B cell (primary cell): ENCODE data around the gene RBMS3. TPM values are rescaled to one million over a fixed set of nuclear protein-coding genes. Genes with fewer than 3 reads are reported as not detected.

Experiments used
- ATAC-seq: fragments of 200-7000 bp; cut with Tn5 transposase; one replicate; pipeline ENCODE4 v1.10.0; 2021; ENCODE audit warnings: low read depth, mild to moderate bottlenecking, moderate number of reproducible peaks, moderate library complexity
- CTCF ChIA-PET: fragments of 350-600 bp; sonication (Branson Sonifier 250); formaldehyde crosslinking; loops from one replicate; lab custom pipeline; 2021; ENCODE audit warnings: antibody characterized with exemption, inconsistent platforms; lab: Charles Lee
- POLR2A ChIA-PET: fragments of 350-600 bp; sonication (Branson Sonifier 250); formaldehyde crosslinking; loops from one replicate; lab custom pipeline; 2021; ENCODE audit warnings: antibody characterized with exemption; lab: Charles Lee
- DNase-seq: peaks from one replicate; pipeline ENCODE4 v3.0.0; 2013
- H2AFZ ChIP-seq: 2 replicates; pipeline ENCODE4 v1.6.1; 2012; ENCODE audit warnings: mild to moderate bottlenecking, low read depth, low read length; ENCODE audit not compliant: insufficient read depth, poor library complexity, severe bottlenecking
- H3K27ac ChIP-seq, 2 donors: 1 replicate in 1 of 2; 2 replicates in 1 of 2; pipeline ENCODE4 v1.5.1; 2012 to 2013; ENCODE audit warnings: low read length in 2 of 2, mild to moderate bottlenecking in 2 of 2, moderate library complexity in 1 of 2
- H3K27me3 ChIP-seq, 4 experiments: fragments of 200-600 bp in 1 of 4; sonication (generic) in 1 of 4; replicated peaks in 1 of 4; 1 replicate in 2 of 4; 2 replicates in 2 of 4; pipeline versions ENCODE4 v1.6.1 to v1.7.0; 2013 to 2016; ENCODE audit warnings: low read length in 3 of 4, mild to moderate bottlenecking in 2 of 4, mixed read lengths in 1 of 4, moderate library complexity in 1 of 4; ENCODE audit not compliant: insufficient read depth in 4 of 4, control insufficient read depth in 3 of 4; ENCODE audit errors: control extremely low read depth in 1 of 4
- H3K36me3 ChIP-seq, 2 experiments: replicated peaks in 1 of 2; 1 replicate in 1 of 2; 2 replicates in 1 of 2; pipeline versions ENCODE4 v1.6.1 to v1.7.1; 2013; ENCODE audit warnings: low read length in 1 of 2; ENCODE audit not compliant: insufficient read depth in 2 of 2, control insufficient read depth in 1 of 2; ENCODE audit errors: control extremely low read depth in 1 of 2, extremely low read depth in 1 of 2
- H3K4me1 ChIP-seq, 2 donors: fragments of 200-600 bp in 1 of 2; sonication (generic) in 1 of 2; 1 replicate in 1 of 2; 2 replicates in 1 of 2; pipeline versions ENCODE4 v1.5.1 to v1.6.1; 2013 to 2017; ENCODE audit warnings: low read length in 2 of 2; ENCODE audit not compliant: control insufficient read depth in 2 of 2, insufficient read depth in 2 of 2
- H3K4me2 ChIP-seq: replicated peaks from 2 replicates; pipeline ENCODE3; 2012; ENCODE audit warnings: mild to moderate bottlenecking, low read depth, low read length; ENCODE audit not compliant: poor library complexity, severe bottlenecking
- H3K4me3 ChIP-seq, 5 experiments: fragments of 200-600 bp in 1 of 5; sonication (generic) in 1 of 5; 1 replicate in 3 of 5; 2 replicates in 2 of 5; pipeline versions ENCODE4 v1.5.1 to v1.7.0; 2011 to 2016; ENCODE audit warnings: low read length in 4 of 5, mild to moderate bottlenecking in 4 of 5, low read depth in 2 of 5, control low read depth in 1 of 5, moderate library complexity in 1 of 5; ENCODE audit not compliant: insufficient read depth in 1 of 5; ENCODE audit errors: control extremely low read depth in 1 of 5, extremely low read depth in 1 of 5
- H3K79me2 ChIP-seq: fragments of 200-600 bp; sonication (generic); one replicate; pipeline ENCODE4 v1.6.0; 2016; ENCODE audit warnings: low read length; ENCODE audit not compliant: control insufficient read depth, insufficient read depth
- H3K9ac ChIP-seq: fragments of 200-600 bp; sonication (generic); 2 replicates; pipeline ENCODE4 v1.6.1; 2017; ENCODE audit warnings: mild to moderate bottlenecking, low read length, moderate library complexity
- H3K9me3 ChIP-seq, 3 donors: one replicate each; pipeline versions ENCODE4 v1.6.1 to v1.7.1; 2013; ENCODE audit warnings: low read length in 2 of 3; ENCODE audit not compliant: control insufficient read depth in 2 of 3, insufficient read depth in 1 of 3; ENCODE audit errors: control extremely low read depth in 1 of 3
- H4K20me1 ChIP-seq: 2 replicates; pipeline ENCODE4 v1.6.0; 2012; ENCODE audit warnings: mild to moderate bottlenecking, low read length; ENCODE audit not compliant: insufficient read depth, control insufficient read depth, poor library complexity, severe bottlenecking
- H3K27ac Mint-ChIP-seq: one replicate; pipeline ENCODE4 v1.8.0; 2021; ENCODE audit warnings: mixed read lengths
- H3K27me3 Mint-ChIP-seq: one replicate; pipeline ENCODE4 v1.8.0; 2021; ENCODE audit warnings: mixed read lengths
- H3K4me1 Mint-ChIP-seq: one replicate; pipeline ENCODE4 v1.8.0; 2021; ENCODE audit warnings: mixed read lengths
- H3K4me3 Mint-ChIP-seq: one replicate; pipeline ENCODE4 v1.8.0; 2021; ENCODE audit warnings: mixed read lengths
- H3K9me3 Mint-ChIP-seq: one replicate; pipeline ENCODE4 v1.8.0; 2022; ENCODE audit warnings: mixed read lengths; ENCODE audit not compliant: insufficient read depth
- EZH2 ChIP-seq: IDR thresholded peaks from 2 replicates; pipeline ENCODE4 v1.6.1; 2012; ENCODE audit warnings: borderline replicate concordance, low read depth, mild to moderate bottlenecking, moderate library complexity, low read length; ENCODE audit not compliant: insufficient read depth, poor library complexity, severe bottlenecking
- WGBS: methylation state at CpG from one replicate; pipeline ENCODE4 v1.1.5; 2013; ENCODE audit warnings: missing lambda C conversion rate; ENCODE audit not compliant: insufficient coverage; 5-methylcytosine and 5-hydroxymethylcytosine counted together
- intact Hi-C: fragments of 100-400 bp; cut with micrococcal nuclease; formaldehyde crosslinking; loops from one replicate; pipeline ENCODE4 v1.10.0; 2022
- polyA plus RNA-seq: library from polyadenylated mRNA; depleted of rRNA; stranded (reverse); fragments of >200 nt; gene quantifications from 2 replicates; pipeline ENCODE4 v1.2.3, GENCODE V29; 2012
- total RNA-seq, 2 donors: library from RNA; stranded (reverse); fragments of 120-200 nt in 1 of 2; gene quantifications; 1 replicate in 1 of 2; 2 replicates in 1 of 2; pipeline versions ENCODE4 v1.2.3 to v1.2.4, GENCODE V29; 2013 to 2022
- TF ChIP-seq, protein P1 (sequence below): fragments of 200-600 bp; IDR thresholded peaks from one replicate; pipeline ENCODE4 v1.8.0; 2022; ENCODE audit warnings: antibody characterized with exemption, mild to moderate bottlenecking

The RBMS3 gene
- total and polyA plus RNA-seq, 2 donors (not counting 1 experiment from before 2014, with no cell fraction given), result not detected

DNA sequence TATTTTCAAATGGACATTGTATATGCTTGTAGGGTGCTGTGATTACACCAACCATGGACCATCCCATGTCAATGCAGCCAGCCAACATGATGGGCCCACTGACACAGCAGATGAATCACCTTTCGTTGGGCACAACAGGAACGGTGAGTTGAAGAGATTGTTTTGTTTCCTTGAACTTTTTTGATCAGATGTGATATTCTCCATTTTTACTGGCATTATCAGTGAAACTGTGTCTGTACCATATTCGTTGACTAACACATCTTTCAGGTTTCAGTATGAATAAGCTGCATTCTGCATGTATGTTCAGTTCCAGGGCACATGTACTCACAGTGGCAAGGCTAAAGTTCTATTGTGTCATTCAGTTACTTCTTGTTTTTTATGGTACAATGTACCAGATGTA lies 655.2 kb downstream of the RBMS3 start:
- ChIA-PET POLR2A (no interaction called here), CTCF (no interaction called here)
- Mint-ChIP-seq H3K4me3 (no peak overlapping the region), H3K27me3 (peaks cover 6% of the 10 kb centered on the region), H3K27ac (no peak overlapping the region), H3K9me3 (no peaks in the 10 kb centered on the region), H3K4me1 (no peaks in the 10 kb centered on the region)
- H3K4me3 ChIP-seq, result no peak overlapping the region
- no peaks in the 10 kb centered on the region for H3K4me1 ChIP-seq
- H3K27me3 ChIP-seq, result no peaks in the 10 kb centered on the region
- H3K79me2 ChIP-seq, result no peaks in the 10 kb centered on the region
- no peak overlapping the region for H3K4me2 ChIP-seq
- TF ChIP-seq, protein P1, sequence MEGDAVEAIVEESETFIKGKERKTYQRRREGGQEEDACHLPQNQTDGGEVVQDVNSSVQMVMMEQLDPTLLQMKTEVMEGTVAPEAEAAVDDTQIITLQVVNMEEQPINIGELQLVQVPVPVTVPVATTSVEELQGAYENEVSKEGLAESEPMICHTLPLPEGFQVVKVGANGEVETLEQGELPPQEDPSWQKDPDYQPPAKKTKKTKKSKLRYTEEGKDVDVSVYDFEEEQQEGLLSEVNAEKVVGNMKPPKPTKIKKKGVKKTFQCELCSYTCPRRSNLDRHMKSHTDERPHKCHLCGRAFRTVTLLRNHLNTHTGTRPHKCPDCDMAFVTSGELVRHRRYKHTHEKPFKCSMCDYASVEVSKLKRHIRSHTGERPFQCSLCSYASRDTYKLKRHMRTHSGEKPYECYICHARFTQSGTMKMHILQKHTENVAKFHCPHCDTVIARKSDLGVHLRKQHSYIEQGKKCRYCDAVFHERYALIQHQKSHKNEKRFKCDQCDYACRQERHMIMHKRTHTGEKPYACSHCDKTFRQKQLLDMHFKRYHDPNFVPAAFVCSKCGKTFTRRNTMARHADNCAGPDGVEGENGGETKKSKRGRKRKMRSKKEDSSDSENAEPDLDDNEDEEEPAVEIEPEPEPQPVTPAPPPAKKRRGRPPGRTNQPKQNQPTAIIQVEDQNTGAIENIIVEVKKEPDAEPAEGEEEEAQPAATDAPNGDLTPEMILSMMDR, result no peak
- no peak for TF ChIP-seq EZH2
- H4K20me1 ChIP-seq, result no peaks in the 10 kb centered on the region
- no peak overlapping the region for H3K27ac ChIP-seq
- no peaks in the 10 kb centered on the region for H3K9me3 ChIP-seq
- ATAC-seq (no peak), DNase-seq (no peak)
- no peaks in the 10 kb centered on the region for H3K36me3 ChIP-seq
- H2AFZ ChIP-seq, result no peak overlapping the region
- intact Hi-C loops, result no loop called here
- 100% methylated on average over 2 of the region's 3 CpGs for WGBS
- H3K9ac ChIP-seq, result no peak overlapping the region

DNA sequence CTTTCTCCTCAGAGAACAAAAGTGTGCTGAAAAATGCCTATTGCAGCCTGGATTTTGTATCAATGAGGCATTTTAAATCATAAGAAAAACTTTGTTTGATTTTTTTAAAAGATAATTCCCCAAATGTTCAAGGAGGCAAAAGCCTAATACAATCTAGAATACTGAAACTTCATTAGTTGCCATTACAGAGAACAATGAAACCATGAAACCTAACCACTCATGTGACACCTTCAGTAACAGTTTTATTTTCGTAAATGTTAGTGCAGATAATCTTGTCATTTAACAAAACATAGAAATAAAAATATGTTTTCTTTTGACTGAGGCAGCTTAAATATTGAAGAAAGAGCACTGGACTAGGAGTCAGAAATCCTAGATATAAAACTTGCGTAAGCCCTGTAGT lies 655.9 kb downstream of the RBMS3 start:
- H4K20me1 ChIP-seq, result no peaks in the 10 kb centered on the region
- no peaks in the 10 kb centered on the region for H3K36me3 ChIP-seq
- no peak overlapping the region for H3K27ac Mint-ChIP-seq
- ChIA-PET CTCF (no interaction called here), POLR2A (no interaction called here)
- H3K9me3 Mint-ChIP-seq, result no peaks in the 10 kb centered on the region
- H3K27ac ChIP-seq, result no peak overlapping the region
- no peaks in the 10 kb centered on the region for H3K4me1 ChIP-seq
- no peak overlapping the region for H3K4me2 ChIP-seq
- no peaks in the 10 kb centered on the region for H3K9me3 ChIP-seq
- ATAC-seq, result no peak
- WGBS, result no CpG with 5 or more reads among the region's 2 CpGs
- H3K4me3 ChIP-seq, result no peak overlapping the region
- no peak for DNase-seq
- intact Hi-C loops, result no loop called here
- no peak overlapping the region for H3K9ac ChIP-seq
- no peaks in the 10 kb centered on the region for H3K27me3 ChIP-seq
- H2AFZ ChIP-seq, result no peak overlapping the region
- H3K4me1 Mint-ChIP-seq, result no peaks in the 10 kb centered on the region
- H3K79me2 ChIP-seq, result no peaks in the 10 kb centered on the region
- no peak overlapping the region for H3K4me3 Mint-ChIP-seq
- peaks cover 6% of the 10 kb centered on the region for H3K27me3 Mint-ChIP-seq
- TF ChIP-seq, protein P1, result no peak
- no peak for TF ChIP-seq EZH2
